HAP-1 (cell line): ENCODE results near the gene TMOD2.
"Not testable (repeated sequence)": the region's sequence is repeated elsewhere in the genome, so short reads cannot be mapped to it uniquely, and the experiment has no call there.

Experiments
- DNase-seq, 2 experiments: peaks; one replicate each; pipeline ENCODE4 v3.0.0-alpha.2; 2016 to 2020; ENCODE audit warnings: low spot score in 2 of 2
- H3K27me3 ChIP-seq: fragments of 250-450 bp; sonication (Bioruptor Pico); 2 replicates; pipeline ENCODE4 v1.5.1; 2020; ENCODE audit warnings: low read depth, mild to moderate bottlenecking, moderate library complexity
- H3K36me3 ChIP-seq: fragments of 250-450 bp; sonication (Bioruptor Pico); replicated peaks from 2 replicates; pipeline ENCODE4 v1.5.1; 2020; ENCODE audit warnings: mild to moderate bottlenecking
- H3K4me1 ChIP-seq: fragments of 250-450 bp; sonication (Bioruptor Pico); 2 replicates; pipeline ENCODE4 v1.5.1; 2020; ENCODE audit warnings: mild to moderate bottlenecking
- H3K4me3 ChIP-seq: fragments of 250-450 bp; sonication (Bioruptor Pico); 2 replicates; pipeline ENCODE4 v1.5.1; 2020; ENCODE audit warnings: mild to moderate bottlenecking, moderate library complexity
- H3K9me3 ChIP-seq: fragments of 250-450 bp; sonication (Bioruptor Pico); 2 replicates; pipeline ENCODE4 v1.5.1; 2020; ENCODE audit warnings: mild to moderate bottlenecking, moderate library complexity
- in situ Hi-C: fragments of 300-500 bp; cut with MboI; formaldehyde crosslinking; loops from 3 replicates; pipeline ENCODE4 v1.14.3; 2020; ENCODE audit warnings: low sequenced_read_pairs, inconsistent platforms, mixed read lengths

TMOD2 gene

DNA sequence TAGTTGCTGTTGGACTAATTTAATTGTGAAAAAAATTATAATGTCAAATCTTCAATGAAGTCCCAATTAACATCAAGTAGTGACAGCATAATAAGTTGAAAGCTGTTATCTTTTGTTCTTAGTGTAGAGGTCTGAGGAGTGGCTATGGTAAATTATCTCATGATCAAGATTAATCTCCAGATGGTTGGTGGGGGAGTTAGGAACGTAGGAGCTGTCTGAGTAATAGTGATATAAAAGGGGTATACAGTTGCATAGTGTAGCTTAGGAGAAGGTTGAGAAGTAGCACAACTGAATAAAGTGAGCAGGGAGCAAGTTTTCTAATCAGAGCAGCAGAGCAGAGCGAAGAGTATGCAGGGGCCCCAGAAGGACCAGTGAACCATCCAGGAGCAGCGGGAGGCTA, 19.5 kb downstream of the TMOD2 start:
- Histone ChIP-seq H3K9me3 (no peaks in the 10 kb centered on the region), H3K27me3 (no peaks in the 10 kb centered on the region), H3K4me3 (no peak overlapping the region), H3K36me3 (peaks cover 9% of the 10 kb centered on the region), H3K4me1 (peaks cover 15% of the 10 kb centered on the region)
- no peak for DNase-seq
- in situ Hi-C loops, result no loop called here

DNA sequence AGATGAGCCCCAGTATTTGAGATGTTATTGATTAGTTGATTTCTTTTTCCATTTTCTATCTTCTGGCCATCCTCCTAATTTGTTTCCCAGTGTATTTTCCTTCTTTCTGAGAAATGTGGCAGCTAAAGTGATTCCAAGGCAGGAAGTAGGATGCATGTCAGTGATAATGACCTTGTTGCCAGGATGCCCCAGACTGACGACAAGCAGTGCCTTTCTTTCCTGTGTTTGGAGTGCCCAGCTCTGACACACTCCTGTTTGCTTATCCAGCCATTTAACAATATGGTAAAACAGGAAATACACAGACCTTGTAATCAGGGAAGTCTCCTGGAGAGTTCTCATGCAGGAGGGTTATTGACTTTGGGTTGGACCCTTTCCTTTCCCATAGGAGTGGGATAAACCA, 20.4 kb downstream of the TMOD2 start:
- Histone ChIP-seq H3K4me1 (peaks cover 11% of the 10 kb centered on the region), H3K9me3 (no peaks in the 10 kb centered on the region), H3K4me3 (no peak overlapping the region), H3K36me3 (peaks cover 9% of the 10 kb centered on the region), H3K27me3 (no peaks in the 10 kb centered on the region)
- DNase-seq, result no peak
- in situ Hi-C loops, result no loop called here

DNA sequence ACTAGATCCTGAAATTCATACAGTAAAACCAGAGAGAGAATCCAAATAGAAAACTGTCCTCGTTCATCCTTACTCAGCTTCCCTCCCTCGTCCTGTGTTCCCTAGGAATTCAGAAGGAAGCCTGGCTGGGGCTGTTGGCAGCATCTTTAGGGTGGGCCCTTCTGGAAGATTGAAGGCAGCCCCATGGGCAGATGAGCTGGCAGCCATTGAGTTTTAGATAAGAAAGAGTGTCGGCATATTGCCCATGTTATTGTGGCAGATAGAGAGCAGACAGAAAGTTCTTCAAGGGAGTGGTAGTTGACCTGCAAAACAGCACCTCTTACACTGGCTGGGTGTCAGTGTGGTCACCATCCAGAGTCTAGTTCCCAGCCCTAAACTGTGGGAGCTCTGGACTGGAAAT, 23.5 kb downstream of the TMOD2 start:
- in situ Hi-C loops, result loop anchor here (5.0 kb wide), 1 partner anchor 138 kb away; no protein-coding TSS in a partner anchor
- peaks cover 3% of the 10 kb centered on the region; the same call in 1 of the 2 replicates for H3K36me3 ChIP-seq

DNA sequence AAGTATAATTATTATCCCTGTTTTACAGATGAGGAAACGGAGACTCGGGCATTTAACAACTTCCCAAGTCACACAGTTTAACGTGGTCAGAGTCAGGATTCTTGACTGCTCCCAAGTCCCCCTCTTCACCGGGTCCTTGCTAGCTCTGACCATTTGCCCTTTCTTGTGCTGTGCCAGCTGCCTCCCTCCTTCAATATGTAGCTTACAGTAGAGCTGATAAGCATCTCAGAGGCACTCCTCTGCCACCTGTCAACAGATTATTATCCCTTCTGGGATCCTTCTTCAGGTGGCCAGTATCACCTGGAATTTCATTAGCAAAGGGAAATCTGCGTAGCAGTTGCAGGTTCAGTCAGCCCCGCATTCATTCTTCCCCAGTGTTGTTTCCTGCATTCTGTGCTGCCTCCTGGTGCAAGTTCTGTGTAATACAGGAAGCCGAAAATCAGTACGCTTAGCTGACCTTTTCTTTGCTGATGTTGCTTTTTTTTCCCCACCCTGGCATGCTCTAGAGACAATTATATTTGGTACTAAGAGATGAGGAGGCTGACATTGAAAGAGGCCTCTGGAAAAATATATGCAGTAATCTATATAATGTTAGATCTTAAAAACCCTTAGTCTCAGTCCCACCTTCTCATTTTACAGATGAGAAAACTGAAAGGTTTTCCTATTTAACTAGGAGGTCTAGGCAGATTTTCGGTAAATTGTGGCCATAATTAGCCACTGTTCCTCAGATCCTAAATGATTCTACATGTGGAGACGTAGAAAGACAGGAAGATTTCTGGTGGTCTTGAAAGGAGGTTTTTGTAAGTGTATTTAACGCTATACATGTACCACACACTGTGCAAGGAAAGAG, 24.8 kb downstream of the TMOD2 start:
- no peaks in the 10 kb centered on the region for H3K27me3 ChIP-seq
- H3K4me1 ChIP-seq, result peaks cover 11% of the 10 kb centered on the region
- peaks cover 3% of the 10 kb centered on the region; the same call in 1 of the 2 replicates for H3K36me3 ChIP-seq
- H3K9me3 ChIP-seq, result no peaks in the 10 kb centered on the region
- in situ Hi-C loops, result loop anchor here (5.0 kb wide), 1 partner anchor 139 kb away; no protein-coding TSS in a partner anchor
- DNase-seq, result peak; percentile 54 to 66
- no peak overlapping the region for H3K4me3 ChIP-seq

More for the DNA sequence above, 23.5 kb downstream of the TMOD2 start:
- no peak for DNase-seq
- H3K4me3 ChIP-seq, result no peak overlapping the region
- H3K4me1 ChIP-seq, result peaks cover 11% of the 10 kb centered on the region
- no peaks in the 10 kb centered on the region for H3K27me3 ChIP-seq
- no peaks in the 10 kb centered on the region for H3K9me3 ChIP-seq

DNA sequence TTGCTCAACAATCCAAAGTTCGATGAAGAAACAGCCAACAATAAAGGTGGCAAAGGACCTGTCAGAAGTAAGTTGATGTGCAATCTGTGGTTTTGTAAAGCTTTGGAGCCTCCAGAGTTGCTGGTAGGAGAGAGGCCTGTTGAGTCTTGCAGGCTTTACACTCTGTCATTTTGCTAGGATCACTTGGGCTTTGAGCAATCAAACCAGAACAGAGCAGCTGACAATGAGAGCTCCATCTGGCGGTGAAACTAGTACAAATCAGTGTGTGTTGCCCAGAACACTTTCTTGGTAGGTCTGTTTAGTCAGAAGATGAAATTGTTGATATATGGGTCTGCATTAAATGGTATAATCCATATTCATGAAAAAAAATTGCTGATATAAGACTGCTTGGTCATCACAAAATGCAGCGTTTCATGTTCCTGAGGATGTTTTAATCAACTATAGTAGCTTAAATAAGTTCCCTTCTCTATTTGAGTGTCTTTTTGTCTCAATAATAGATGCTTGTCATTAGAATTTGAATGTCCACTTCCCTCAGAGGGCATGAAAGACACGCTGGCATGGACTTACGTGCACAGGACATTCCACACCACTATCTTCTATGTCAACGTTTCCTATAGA, 25.7 kb downstream of the TMOD2 start:
- H3K27me3 ChIP-seq, result no peaks in the 10 kb centered on the region
- DNase-seq, result peak; percentile 67 to 79
- H3K9me3 ChIP-seq, result no peaks in the 10 kb centered on the region
- in situ Hi-C loops, result loop anchor here (5.0 kb wide), 1 partner anchor 140 kb away; no protein-coding TSS in a partner anchor
- peaks cover 6% of the 10 kb centered on the region; the same call in 1 of the 2 replicates for H3K36me3 ChIP-seq
- H3K4me1 ChIP-seq, result peaks cover 11% of the 10 kb centered on the region
- H3K4me3 ChIP-seq, result no peak overlapping the region

DNA sequence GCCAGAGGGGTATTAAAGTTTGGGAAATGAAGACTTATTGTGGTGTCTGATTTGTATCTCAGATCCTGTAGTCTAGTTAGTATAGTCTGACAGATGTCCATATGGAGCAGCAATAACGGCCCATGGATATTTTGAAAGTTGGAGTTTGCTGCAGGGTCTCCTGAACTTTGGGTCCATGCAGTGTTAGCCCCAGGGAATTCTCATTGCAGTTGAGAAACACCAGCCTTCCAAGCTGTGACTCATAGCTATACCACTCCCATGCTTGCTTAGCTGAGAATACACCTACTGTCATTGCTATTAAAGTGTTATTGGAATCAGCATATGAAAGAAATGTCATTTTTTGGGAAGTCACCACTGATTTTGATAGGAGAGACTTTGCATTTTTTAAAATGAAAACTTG, 29.2 kb downstream of the TMOD2 start:
- Histone ChIP-seq H3K4me1 (no peaks in the 10 kb centered on the region), H3K9me3 (no peaks in the 10 kb centered on the region), H3K27me3 (no peaks in the 10 kb centered on the region), H3K36me3 (peaks cover 4% of the 10 kb centered on the region; the same call in 1 of the 2 replicates), H3K4me3 (no peak overlapping the region)
- in situ Hi-C loops, result no loop called here
- DNase-seq, result no peak

DNA sequence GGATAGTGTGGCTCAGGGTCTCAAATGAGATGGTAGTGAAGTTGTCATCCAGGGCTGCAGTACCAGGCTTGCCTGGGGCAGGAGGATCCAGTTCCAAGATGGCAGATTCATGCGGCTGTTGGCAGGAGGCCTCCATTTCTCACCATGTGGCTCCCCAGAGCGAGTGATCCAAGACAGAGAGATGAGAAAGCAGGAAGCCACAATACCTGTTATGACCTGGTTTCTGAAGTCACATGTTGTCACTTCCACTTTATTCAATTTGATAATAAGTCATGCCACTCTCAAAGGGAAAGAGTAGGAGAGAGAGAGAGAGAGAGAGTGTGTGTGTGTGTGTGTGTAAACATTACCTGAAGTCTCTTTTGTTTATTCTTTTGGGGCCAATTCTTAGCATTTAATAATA, 30.1 kb downstream of the TMOD2 start:
- Histone ChIP-seq H3K4me1 (no peaks in the 10 kb centered on the region), H3K9me3 (no peaks in the 10 kb centered on the region), H3K27me3 (no peaks in the 10 kb centered on the region), H3K36me3 (peaks cover 4% of the 10 kb centered on the region; the same call in 1 of the 2 replicates), H3K4me3 (no peak overlapping the region)
- no peak for DNase-seq
- in situ Hi-C loops, result no loop called here

DNA sequence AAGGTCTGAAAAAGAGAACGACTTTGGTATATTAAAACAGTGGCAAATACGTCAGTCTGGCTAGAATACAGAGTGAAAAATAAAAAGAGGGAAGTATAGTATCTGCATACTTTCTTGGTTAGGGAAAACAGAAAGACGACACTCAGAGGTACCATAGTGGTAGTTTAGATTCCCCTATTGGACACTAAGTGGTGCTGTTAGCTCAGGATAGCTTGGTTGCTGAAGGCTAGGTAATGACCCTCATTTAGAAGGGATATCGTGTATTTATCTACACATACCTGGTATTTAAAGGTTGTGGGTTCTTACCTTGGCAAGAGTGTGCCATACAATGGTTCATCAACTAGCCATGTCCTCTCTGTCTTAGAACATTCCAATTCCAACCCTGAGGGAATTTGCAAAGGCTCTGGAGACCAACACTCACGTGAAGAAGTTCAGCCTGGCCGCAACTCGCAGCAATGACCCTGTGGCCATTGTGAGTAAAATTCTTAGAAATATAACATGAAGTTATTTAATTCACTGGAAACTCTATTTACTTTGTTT, 31.0 kb downstream of the TMOD2 start:
- Histone ChIP-seq H3K4me3 (no peak overlapping the region), H3K36me3 (peaks cover 4% of the 10 kb centered on the region; the same call in 1 of the 2 replicates), H3K9me3 (no peaks in the 10 kb centered on the region), H3K4me1 (no peaks in the 10 kb centered on the region), H3K27me3 (no peaks in the 10 kb centered on the region)
- no peak for DNase-seq
- in situ Hi-C loops, result no loop called here

DNA sequence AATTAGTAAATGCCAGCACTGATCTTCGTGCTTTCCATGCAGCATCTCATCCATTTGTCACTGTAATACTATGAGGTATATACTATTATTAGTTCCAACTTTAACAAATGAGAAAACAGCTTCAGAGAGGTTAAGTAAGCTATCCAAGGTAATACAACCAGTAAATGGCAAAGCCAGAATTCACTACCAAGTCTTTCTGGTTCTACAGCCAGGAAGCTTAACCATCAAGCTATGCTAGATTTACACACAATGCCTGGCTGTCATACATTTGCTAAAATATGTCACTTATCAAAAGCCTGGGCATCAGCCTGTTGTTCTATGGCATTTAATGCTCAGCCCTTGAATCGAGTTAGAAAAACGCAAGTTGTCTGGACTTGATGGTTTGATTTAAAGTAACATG, 32.6 kb downstream of the TMOD2 start:
- no peak overlapping the region for H3K4me3 ChIP-seq
- in situ Hi-C loops, result no loop called here

DNA sequence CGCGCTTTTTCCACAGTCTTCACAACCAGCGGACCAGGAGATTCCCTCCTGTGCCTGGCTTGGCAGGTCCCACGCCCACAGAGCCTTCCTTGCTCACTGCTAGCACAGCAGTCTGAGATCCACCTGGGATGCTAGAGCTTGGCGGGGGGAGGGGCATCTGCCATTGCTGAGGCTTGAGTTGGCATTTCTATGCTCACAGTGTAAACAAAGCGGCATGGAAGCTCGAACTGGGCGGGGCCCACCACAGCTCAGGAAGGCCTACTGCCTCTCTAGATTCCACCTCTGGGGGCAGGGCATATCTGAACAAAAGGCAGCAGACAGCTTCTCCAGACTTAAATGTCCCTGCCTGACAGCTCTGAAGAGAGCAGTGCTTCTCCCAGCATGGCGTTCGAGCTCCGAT, 35.7 kb downstream of the TMOD2 start:
- DNase-seq, result peak in 1 of 2 experiments; percentile 37
- H3K27me3 ChIP-seq, in situ Hi-C loops, H3K36me3 ChIP-seq, H3K9me3 ChIP-seq, H3K4me3 ChIP-seq, H3K4me1 ChIP-seq: not testable (repeated sequence)

More for the DNA sequence above, 32.6 kb downstream of the TMOD2 start:
- no peak for DNase-seq
- no peaks in the 10 kb centered on the region for H3K4me1 ChIP-seq
- no peaks in the 10 kb centered on the region for H3K9me3 ChIP-seq
- peaks cover 4% of the 10 kb centered on the region; the same call in 1 of the 2 replicates for H3K36me3 ChIP-seq
- no peaks in the 10 kb centered on the region for H3K27me3 ChIP-seq

DNA sequence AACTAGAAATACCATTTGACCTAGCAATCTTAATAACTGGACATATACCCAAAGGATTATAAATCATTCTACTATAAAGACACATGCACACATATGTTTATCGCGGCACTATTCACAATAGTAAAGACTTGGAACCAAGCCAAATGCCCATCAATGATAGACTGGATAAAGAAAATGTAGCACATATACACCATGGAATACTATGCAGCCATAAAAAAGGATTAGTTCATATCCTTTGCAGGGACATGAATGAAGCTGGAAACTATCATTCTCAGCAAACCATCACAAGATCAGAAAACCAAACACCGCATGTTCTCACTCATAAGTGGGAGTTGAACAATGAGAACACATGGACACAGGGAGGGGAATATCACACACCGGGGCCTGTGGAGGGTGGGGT, 41.1 kb downstream of the TMOD2 start:
- H3K4me1 ChIP-seq, result peaks cover 16% of the 10 kb centered on the region
- H3K36me3 ChIP-seq, H3K4me3 ChIP-seq, DNase-seq, in situ Hi-C loops, H3K9me3 ChIP-seq, H3K27me3 ChIP-seq: not testable (repeated sequence)

DNA sequence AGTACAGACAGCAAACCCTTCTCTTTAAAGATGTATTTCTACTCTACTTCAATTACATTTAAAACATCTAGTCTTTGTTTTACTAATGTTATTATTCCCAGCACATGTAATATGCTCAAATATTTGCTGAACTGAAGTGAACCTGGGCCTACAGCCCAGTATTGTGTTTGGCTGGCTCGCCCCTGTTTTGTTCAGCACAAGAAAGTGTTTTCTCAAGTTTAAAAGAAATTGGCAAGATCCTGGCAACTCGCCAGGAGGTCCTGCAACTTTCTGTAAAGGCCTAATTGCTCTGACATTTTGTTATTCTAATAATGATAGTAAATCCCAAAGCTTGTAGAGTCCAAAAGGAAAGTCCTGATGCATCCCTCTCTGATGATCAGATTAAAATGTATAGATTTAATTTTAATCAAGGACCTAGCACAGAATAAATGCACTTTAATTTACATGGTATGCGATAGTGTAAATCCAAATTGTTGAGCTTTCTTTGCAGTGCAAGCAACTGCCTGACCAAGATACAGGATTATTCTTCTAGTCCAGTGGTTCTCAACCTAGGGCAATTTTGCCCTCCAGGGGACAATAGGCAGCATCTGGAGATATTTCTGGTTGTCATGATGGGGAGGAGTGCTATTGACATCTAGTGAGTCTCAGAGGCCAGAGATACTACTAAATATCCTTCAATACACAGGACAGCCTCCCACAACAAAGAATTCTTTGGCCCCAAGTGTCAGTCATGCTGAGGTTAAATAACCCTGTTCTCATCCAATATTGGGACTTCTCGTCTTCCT, 42.3 kb downstream of the TMOD2 start:
- no peak overlapping the region for H3K4me3 ChIP-seq
- no peaks in the 10 kb centered on the region for H3K36me3 ChIP-seq
- no peaks in the 10 kb centered on the region for H3K27me3 ChIP-seq
- H3K9me3 ChIP-seq, result no peaks in the 10 kb centered on the region
- peak; percentile 93 to 94 for DNase-seq
- peaks cover 16% of the 10 kb centered on the region for H3K4me1 ChIP-seq
- in situ Hi-C loops, result no loop called here

DNA sequence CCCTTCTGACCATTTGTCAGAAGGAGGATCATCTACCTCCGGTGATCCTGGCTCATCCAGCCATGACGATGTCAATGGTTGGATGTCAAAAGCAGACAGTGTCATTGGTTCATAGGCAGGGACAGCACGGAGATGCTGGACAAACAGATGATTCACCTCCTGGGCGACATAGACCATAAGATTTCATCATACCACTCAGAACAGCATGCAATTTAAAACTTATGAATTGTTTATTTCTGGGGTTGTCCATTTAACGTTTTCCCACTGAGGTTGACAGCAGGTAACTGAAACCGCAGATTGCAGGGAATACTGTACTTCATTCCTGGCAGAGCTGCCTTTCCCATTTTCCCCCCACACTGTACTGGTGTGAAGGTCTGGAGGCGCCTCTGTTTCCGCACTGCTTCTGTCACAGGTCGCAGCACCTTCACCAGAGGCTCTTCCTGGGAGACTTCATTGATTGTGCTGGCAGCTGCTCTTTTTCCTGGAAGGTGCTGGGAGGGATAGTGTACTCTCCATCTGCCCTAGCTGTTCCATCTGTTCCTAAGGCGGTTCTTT, 45.5 kb downstream of the TMOD2 start:
- Histone ChIP-seq H3K4me3 (no peak overlapping the region), H3K27me3 (no peaks in the 10 kb centered on the region), H3K4me1 (peaks cover 19% of the 10 kb centered on the region), H3K36me3 (no peaks in the 10 kb centered on the region), H3K9me3 (no peaks in the 10 kb centered on the region)
- no peak for DNase-seq
- in situ Hi-C loops, result no loop called here
